Measurements from ENCODE around the gene GOLIM4.
"Not testable (repeated sequence)": the region's sequence is repeated elsewhere in the genome, so short reads cannot be mapped to it uniquely, and the experiment has no call there.

GOLIM4 gene, protein sequence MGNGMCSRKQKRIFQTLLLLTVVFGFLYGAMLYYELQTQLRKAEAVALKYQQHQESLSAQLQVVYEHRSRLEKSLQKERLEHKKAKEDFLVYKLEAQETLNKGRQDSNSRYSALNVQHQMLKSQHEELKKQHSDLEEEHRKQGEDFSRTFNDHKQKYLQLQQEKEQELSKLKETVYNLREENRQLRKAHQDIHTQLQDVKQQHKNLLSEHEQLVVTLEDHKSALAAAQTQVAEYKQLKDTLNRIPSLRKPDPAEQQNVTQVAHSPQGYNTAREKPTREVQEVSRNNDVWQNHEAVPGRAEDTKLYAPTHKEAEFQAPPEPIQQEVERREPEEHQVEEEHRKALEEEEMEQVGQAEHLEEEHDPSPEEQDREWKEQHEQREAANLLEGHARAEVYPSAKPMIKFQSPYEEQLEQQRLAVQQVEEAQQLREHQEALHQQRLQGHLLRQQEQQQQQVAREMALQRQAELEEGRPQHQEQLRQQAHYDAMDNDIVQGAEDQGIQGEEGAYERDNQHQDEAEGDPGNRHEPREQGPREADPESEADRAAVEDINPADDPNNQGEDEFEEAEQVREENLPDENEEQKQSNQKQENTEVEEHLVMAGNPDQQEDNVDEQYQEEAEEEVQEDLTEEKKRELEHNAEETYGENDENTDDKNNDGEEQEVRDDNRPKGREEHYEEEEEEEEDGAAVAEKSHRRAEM

DNA sequence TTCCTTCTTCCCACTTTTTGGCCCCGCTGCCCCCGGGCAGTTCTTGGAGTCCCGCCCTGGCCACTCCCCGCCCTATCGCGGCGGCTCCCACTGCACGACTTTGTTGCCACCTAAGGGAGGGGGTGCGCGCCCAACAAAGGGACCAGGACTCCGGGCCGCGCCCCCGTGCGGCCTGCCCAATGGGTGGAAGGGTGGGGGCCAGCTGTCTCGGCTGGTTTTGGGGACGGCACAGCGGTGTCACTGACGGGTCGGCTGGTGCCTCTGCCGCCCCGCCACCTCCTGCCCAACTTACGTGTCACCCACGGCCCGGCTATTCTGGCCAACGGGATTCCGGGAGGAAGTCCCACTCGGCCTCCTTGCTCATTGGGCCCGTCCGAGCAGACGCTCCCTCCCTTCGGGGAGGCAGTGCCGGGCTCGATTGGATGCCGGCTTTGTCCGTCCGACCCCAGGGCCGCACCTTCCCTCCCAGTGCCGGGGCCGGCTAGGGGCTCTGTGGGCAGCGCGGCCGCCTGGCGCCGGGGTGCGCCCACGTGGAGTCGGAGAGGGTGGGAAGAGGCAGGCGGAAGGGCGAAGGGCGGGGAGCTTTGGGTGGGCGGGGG lies at the start of gene GOLIM4:
Gene GOLIM4 (minus strand): TSS at position 314 of the 599 bp plus-strand sequence. CDS start 639 bp downstream, outside the sequence.
- peak; percentile 97 to 98 for DNase-seq

DNA sequence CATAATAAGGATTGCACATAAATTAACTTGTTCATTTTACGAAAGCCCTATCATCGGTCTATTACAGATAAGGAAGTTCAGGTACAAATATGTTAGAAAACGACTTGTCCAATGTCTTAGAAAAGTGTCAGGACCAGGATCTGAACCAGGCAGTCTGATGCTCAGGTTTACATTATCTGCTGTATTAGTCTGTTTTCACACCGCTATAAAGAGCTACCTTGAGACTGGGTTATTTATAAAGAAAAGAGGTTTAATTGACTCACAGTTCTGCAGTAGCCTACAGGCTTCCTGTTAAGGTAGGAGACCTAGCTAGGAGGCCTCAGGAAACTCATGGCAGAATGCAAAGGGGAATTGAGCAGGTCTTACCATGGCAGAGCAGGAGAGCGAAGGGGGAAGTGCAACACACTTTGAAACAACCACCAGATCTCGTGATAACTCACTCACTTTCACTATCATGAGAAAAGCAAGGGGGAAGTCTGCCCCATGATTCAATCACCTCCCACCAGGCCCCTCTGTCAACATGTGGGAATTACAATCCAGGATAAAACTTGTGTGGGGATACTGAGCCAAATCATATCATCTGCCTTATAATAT lies 45.8 kb upstream of the GOLIM4 start:
- DNase-seq: no peak

DNA sequence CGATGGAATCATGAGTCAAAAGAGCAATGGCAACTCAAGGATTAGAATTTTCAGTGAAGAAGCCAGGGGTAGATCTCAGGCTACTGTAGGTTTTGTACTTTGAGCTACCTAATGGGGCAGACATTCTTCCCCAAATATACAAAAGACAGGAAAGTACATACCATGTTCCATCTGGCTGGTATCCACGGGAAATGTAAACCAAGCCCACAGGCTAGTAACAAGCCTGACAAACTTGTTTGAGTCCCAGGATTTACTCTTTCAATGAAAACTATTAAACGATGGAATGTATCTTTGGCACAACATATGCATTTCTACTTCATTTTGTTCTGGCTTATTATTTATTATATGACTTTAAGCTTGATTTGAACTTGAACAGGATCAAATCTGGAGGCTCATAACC lies 44.2 kb upstream of the GOLIM4 start:
- DNase-seq: no peak

GRCh38 chr3:168138421-168138820 lies 42.7 kb upstream of the GOLIM4 start:
- DNase-seq: no peak

DNA sequence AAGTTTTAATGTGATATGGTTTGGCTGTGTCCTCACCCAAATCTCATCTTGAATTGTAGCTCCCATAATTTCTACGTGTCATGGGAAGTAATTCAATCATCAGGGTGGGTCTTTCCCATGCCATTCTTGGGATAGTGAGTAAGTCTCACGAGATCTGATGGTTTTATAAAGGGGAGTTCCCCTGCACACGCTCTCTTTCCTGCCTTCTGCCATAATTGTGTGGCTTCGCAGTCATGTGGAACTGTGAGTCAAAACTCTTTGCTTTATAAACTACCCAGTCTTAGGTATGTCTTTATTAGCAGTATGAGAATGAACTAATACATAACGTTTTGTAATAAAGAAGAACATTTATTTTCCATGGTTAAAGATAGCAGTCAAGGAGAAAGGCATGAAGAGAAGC lies 39.2 kb upstream of the GOLIM4 start:
- no peak for DNase-seq

GRCh38 chr3:168130250-168130649 lies 34.5 kb upstream of the GOLIM4 start:
- not testable (repeated sequence) for DNase-seq

DNA sequence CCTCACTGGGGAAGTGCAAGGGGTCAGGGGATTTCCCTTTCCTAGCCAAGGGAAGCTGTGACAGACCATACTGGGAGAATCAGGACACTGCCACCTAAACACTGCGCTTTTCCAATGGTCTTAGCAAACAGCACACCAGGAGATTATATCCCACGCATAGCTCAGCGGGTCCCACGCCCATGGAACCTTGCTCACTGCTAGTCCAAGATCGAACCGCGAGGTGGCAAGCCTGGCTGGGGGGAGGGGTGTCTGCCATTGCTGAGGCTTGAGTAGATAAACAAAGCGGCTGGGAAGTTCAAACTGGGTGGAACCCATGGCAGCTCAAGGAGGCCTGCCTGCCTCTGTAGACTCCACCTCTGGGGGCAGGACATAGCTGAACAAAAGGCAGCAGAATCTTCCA lies 32.7 kb upstream of the GOLIM4 start:
- DNase-seq: not testable (repeated sequence)

GRCh38 chr3:168127466-168127865 lies 31.7 kb upstream of the GOLIM4 start:
- no peak for DNase-seq

GRCh38 chr3:168124791-168125190 lies 29.1 kb upstream of the GOLIM4 start:
- DNase-seq: no peak

DNA sequence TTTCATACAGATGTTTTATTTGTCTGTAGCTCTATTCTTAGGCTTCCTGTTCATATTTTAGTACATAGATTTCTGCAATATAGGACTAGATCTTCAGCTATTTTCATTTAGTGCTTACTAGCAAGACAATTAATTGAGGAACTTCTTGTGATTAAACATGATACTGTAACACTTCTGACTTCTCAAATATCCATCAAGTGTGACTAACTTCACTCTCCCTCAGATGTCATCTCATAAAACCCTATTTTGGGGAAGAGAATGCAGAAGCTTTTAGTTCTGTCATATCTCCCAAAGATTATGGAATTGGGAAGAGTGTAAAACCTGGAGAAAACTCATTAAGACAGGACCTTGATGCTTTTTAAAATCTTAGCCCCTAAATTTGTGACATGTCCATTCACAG lies 28.6 kb upstream of the GOLIM4 start:
- DNase-seq: no peak

- DNase-seq: no peak
Observed at GRCh38 chr3:168123201-168124176, 27.8 kb upstream of the GOLIM4 start.

GRCh38 chr3:168121184-168122017 lies 25.7 kb upstream of the GOLIM4 start:
- peak; percentile 20 to 22 for DNase-seq

DNA sequence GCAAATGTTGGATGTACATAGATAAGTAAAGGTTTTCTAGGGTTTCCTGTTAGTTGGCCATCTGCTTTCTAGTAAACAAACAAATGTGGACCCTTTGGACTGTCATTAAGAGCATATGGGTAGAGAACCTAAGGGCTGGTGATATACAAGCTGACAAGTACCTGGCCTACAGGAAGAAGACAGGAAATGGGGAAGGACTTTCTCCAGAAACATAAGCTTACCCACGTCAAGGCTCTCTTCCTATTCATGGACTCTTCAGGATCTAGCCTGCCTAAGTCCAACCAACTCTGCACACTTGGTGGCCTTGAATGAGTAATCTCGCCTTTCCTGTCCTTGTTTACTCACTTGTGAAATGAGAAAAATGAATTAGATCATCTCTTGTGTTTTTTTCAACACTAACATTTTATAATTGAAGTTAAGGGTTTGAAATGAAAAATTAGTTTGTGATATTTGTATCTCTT lies 22.2 kb upstream of the GOLIM4 start:
- no peak for DNase-seq

GRCh38 chr3:168117059-168117458 lies 21.3 kb upstream of the GOLIM4 start:
- DNase-seq: no peak

GRCh38 chr3:168116279-168116678 lies 20.6 kb upstream of the GOLIM4 start:
- DNase-seq: no peak

GRCh38 chr3:168113848-168114247 lies 18.1 kb upstream of the GOLIM4 start:
- DNase-seq: no peak

DNA sequence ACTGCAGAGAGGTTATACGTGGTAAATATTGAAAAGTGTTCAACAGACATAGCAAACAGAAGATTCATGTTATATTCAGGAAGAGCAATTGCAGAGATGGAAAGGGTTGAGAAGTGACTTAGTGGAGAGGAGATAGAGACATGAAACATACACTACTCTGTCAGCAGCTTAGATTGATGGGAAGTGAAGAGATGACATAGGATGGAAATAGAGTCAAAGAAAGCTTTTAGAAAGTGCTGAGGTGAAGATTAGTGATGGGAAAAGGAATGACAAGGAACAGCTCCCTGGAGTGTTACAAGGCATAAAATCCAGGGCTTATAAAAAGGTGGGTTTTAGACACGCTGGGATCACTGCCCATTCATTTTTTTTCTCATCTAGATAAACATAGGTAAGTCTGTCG lies 17.2 kb upstream of the GOLIM4 start:
- no peak for DNase-seq

GRCh38 chr3:168104361-168104760 lies 8.6 kb upstream of the GOLIM4 start:
- DNase-seq: no peak

DNA sequence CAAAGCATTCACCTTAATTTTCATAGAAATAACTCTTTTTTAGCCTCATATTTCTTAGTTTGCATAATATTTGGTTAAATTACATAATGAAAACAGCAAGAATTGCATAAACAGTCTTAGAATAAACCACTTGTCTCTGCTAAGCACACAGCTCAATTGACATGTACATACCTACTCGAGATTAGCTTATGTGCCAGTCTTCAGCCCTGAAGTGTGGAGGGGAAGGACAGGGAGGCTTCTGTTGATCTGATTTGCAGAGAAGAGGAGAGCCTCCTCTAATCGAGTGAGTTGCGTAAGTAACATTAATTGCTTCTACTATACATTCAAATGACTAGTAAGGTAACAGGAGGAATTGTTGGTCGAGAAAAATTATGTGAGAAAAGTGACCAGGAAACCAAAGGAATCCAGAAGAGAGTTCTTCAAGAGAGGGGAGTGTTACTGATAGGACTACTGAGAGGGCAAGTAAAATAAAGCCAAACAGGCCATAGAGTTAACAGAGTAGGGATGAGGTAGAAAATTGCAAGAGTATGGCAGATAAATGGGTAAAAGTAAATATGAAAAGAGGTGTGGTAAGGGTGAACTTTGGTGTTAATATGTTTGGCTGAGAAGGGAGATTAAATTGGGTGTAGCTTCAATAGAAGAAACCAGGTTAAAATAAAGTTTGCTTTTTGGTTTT lies 7.1 kb upstream of the GOLIM4 start:
- no peak for DNase-seq

GRCh38 chr3:168100777-168101492 lies 5.2 kb upstream of the GOLIM4 start:
- no peak for DNase-seq
